Lower leg skin (tissue), 3 donors: Measurements from ENCODE around the gene CCDC57.

Experiments
- POLR2A ChIP-seq, 2 donors: fragments of 450-650 bp; IDR thresholded peaks; one replicate each; pipeline ENCODE4 v1.6.1; 2016 to 2017; ENCODE audit warnings: antibody characterized with exemption in 2 of 2, mild to moderate bottlenecking in 1 of 2, moderate library complexity in 1 of 2
- TF ChIP-seq, protein P1 (sequence below), 3 donors: fragments of 450-650 bp; IDR thresholded peaks; one replicate each; pipeline ENCODE4 v1.5.1; 2016; ENCODE audit warnings: antibody characterized with exemption in 3 of 3, mild to moderate bottlenecking in 3 of 3, moderate library complexity in 2 of 3

- TF ChIP-seq, protein P1, sequence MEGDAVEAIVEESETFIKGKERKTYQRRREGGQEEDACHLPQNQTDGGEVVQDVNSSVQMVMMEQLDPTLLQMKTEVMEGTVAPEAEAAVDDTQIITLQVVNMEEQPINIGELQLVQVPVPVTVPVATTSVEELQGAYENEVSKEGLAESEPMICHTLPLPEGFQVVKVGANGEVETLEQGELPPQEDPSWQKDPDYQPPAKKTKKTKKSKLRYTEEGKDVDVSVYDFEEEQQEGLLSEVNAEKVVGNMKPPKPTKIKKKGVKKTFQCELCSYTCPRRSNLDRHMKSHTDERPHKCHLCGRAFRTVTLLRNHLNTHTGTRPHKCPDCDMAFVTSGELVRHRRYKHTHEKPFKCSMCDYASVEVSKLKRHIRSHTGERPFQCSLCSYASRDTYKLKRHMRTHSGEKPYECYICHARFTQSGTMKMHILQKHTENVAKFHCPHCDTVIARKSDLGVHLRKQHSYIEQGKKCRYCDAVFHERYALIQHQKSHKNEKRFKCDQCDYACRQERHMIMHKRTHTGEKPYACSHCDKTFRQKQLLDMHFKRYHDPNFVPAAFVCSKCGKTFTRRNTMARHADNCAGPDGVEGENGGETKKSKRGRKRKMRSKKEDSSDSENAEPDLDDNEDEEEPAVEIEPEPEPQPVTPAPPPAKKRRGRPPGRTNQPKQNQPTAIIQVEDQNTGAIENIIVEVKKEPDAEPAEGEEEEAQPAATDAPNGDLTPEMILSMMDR (IDR thresholded peaks at IDR 0.05), result no peak
- TF ChIP-seq POLR2A (IDR thresholded peaks at IDR 0.05), result no peak
These were observed 90.7 kb downstream of the CCDC57 start for GRCh38 chr17:82121660-82122629.
